ENCODE measurements around the gene ENAH.

ENAH gene

DNA sequence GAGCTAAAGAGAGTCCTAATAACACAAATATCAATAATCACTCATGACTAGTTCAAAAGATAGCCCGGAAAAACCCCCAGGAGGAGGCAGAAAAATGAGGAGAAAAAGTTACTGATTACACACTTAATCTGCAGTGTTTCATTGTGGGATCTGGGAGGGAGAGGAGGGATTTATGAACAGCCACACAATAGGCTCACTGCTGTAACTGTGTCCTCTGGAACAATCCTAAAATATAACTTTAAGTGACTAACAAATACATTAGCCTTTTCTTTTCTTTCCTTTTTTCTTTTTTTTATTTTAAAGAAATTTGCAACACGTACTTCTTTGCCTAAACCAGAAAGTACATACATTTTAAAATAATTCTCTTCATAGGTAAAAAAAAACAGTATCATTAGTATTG is 118.8 kb downstream of the ENAH start:
- Mint-ChIP-seq H3K9me3 (no peaks in the 10 kb centered on the region), H3K27me3 (peaks cover 8% of the 10 kb centered on the region), H3K27ac (no peak overlapping the region), H3K36me3 (ENCODE audit: low read depth) (no peaks in the 10 kb centered on the region), H3K4me3 (no peak overlapping the region), H3K4me1 (no peaks in the 10 kb centered on the region)
- ATAC-seq: no peak
- no peak for DNase-seq

DNA sequence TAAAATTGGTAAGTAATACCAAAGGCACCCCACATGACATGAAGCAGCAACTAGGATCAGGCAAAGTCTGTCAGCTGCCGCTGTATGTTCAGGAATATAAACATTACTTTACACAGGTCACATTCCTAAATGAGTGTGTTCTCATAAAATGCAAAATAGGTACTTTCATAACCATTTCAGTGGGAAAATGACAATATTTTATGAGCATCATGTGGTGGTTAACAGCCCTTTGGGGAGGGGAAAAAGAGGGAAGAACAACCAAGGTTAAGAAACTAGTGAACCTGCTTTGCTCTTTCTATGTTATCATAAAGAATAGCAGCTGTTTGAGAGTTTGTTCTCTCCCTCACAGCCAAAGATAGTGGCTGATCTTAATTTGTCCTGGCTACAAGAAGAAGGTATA is 119.7 kb downstream of the ENAH start:
- ATAC-seq: no peak
- DNase-seq: no peak
- H3K4me1 Mint-ChIP-seq: no peaks in the 10 kb centered on the region
- H3K27ac Mint-ChIP-seq: no peak overlapping the region
- H3K4me3 Mint-ChIP-seq: no peak overlapping the region
- H3K9me3 Mint-ChIP-seq: no peaks in the 10 kb centered on the region
- no peaks in the 10 kb centered on the region for H3K36me3 Mint-ChIP-seq (ENCODE audit: low read depth)
- peaks cover 8% of the 10 kb centered on the region for H3K27me3 Mint-ChIP-seq

DNA sequence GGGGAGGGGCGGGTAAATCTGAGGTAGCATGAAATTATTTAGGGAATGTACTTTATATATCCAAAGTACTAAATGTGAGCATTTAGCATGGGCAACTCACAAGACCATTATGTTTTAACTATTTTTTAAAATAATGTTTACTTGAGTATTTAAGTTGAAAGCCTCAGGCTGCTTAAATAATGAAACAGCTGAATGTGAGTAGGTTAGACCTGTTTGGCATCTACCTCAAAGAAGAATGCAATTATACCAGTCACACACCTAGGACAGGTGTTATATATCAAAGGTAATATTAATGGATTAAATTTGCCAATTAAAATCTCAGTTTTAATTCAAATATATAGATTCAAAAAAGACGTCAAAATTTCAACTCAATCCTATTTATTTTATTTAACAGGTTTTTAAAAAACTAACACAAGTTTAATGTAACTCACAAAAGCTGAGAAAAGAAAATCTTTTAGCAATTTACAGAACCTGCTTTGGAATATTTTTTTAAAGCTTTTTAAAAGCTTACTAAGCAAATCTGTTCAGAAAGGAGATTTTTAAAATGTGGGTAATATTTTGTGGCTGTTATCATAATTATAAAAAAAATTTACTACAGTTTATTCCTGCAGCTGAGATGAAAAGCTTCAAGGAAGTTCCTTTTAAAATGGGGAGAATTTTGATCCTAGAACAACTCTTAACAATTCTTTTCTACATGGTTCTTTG is 120.5 kb downstream of the ENAH start:
- ATAC-seq (no peak), DNase-seq (no peak)
- Mint-ChIP-seq H3K36me3 (ENCODE audit: low read depth) (no peaks in the 10 kb centered on the region), H3K4me1 (no peaks in the 10 kb centered on the region), H3K27ac (no peak overlapping the region), H3K27me3 (peaks cover 8% of the 10 kb centered on the region), H3K9me3 (no peaks in the 10 kb centered on the region), H3K4me3 (no peak overlapping the region)

DNA sequence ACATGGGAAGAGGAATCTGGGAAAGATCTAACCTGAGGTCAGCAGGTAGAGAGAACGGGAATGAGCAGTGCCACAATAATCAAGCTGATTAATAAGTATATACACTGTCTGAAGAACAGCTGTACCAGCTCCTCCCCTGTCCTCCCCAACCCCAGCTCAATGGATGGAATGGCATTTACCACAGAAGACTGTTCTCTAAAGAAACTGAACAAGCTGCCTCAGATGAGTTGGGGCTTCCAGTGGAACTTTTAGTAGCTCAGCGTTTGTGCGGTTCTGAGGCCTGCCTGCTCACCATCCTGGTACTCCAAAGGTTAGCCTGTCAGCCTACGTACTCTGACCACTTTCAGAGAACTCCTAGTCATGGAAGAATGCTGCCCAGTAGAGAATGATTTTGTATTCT is 123.2 kb downstream of the ENAH start:
- Mint-ChIP-seq H3K27ac (no peak overlapping the region), H3K9me3 (no peaks in the 10 kb centered on the region), H3K4me1 (no peaks in the 10 kb centered on the region), H3K4me3 (no peak overlapping the region), H3K27me3 (peaks cover 2% of the 10 kb centered on the region), H3K36me3 (ENCODE audit: low read depth) (no peaks in the 10 kb centered on the region)
- ATAC-seq (no peak), DNase-seq (no peak)

DNA sequence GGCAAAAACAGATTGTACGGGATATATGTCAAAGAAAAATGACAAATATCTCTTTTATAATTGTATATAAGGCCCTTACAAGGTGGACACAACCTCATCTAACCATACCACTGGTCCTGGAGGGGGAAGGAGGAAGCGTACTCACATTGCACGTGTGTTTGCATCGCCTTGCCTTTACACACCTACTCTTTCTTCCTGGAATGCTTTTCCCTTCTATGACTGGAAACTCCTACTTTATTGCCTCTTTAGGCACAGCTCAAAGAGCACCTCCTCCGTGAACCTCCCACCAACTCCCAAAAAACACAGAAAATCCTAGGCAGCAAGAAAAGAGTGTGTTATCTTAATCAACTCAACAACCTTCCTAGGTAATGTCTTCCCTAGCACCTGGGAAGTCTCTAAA is 125.3 kb downstream of the ENAH start:
- Mint-ChIP-seq H3K9me3 (no peaks in the 10 kb centered on the region), H3K27me3 (peaks cover 2% of the 10 kb centered on the region), H3K4me3 (no peak overlapping the region), H3K4me1 (no peaks in the 10 kb centered on the region), H3K27ac (no peak overlapping the region), H3K36me3 (ENCODE audit: low read depth) (no peaks in the 10 kb centered on the region)
- DNase-seq: no peak
- ATAC-seq: no peak

DNA sequence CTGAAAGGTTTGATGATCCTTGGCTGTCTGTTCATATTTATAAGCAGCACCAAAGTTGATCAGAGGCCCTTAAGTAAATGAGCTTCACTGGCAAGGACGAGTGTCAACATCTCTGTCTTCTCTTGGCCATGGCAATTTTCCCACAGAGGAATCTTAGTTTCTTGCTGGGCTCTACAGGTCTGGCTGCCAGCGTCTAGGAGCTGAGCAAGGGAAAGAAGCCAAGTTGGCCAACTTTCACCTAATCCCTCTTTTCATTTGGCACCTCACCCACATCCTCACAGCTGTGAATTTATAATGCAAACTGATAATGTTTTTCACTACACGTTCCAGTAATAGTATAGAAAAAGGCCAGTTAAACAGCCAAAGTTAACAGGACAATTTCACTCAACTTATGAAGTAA is 126.0 kb downstream of the ENAH start:
- H3K36me3 Mint-ChIP-seq (ENCODE audit: low read depth): no peaks in the 10 kb centered on the region
- no peak overlapping the region for H3K27ac Mint-ChIP-seq
- DNase-seq: no peak
- H3K4me3 Mint-ChIP-seq: no peak overlapping the region
- no peak for ATAC-seq
- H3K27me3 Mint-ChIP-seq: peaks cover 2% of the 10 kb centered on the region
- no peaks in the 10 kb centered on the region for H3K4me1 Mint-ChIP-seq
- no peaks in the 10 kb centered on the region for H3K9me3 Mint-ChIP-seq

DNA sequence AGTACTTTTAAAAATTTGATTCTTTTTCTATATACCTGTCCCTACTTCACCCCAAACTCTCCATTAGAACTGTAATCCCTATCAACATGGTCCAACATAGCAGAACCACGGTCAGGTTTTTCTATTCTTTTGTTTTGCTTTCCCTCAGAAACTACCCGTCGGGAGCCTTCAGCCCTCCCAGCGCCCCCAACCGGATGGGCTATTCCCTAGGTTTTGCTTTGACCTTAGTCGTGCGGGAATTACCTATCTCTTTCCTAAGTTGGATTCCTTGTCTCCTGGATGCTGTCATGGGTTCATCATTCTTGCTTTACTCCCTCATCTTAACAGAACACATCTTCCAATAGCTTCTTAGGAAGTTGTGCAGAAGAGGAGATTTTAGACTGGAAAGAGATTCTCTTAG is 127.5 kb downstream of the ENAH start:
- Mint-ChIP-seq H3K27me3 (no peaks in the 10 kb centered on the region), H3K9me3 (no peaks in the 10 kb centered on the region), H3K27ac (no peak overlapping the region), H3K4me3 (no peak overlapping the region), H3K4me1 (no peaks in the 10 kb centered on the region), H3K36me3 (ENCODE audit: low read depth) (no peaks in the 10 kb centered on the region)
- ATAC-seq (no peak), DNase-seq (no peak)

DNA sequence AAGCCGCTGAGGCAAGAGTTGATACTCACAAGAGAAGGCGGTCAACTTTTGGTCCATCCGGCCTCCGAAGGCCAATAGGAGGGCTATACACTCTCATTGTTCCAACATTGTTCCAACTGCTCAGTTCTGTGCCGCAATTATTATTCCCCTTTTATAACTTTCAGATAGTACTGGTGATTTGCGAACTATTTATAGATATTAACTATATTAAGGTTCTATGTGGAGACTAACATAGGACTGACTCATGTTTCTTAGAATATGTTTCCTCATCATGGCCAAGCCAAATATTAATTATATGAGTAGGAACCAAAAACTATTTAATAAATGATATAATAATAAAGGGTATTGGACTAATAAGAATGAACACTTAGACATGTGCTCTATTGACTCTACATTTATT is 128.4 kb downstream of the ENAH start:
- DNase-seq (no peak), ATAC-seq (no peak)
- no peaks in the 10 kb centered on the region for H3K9me3 Mint-ChIP-seq
- no peak overlapping the region for H3K4me3 Mint-ChIP-seq
- H3K27ac Mint-ChIP-seq: no peak overlapping the region
- no peaks in the 10 kb centered on the region for H3K36me3 Mint-ChIP-seq (ENCODE audit: low read depth)
- H3K4me1 Mint-ChIP-seq: no peaks in the 10 kb centered on the region
- H3K27me3 Mint-ChIP-seq: no peaks in the 10 kb centered on the region

DNA sequence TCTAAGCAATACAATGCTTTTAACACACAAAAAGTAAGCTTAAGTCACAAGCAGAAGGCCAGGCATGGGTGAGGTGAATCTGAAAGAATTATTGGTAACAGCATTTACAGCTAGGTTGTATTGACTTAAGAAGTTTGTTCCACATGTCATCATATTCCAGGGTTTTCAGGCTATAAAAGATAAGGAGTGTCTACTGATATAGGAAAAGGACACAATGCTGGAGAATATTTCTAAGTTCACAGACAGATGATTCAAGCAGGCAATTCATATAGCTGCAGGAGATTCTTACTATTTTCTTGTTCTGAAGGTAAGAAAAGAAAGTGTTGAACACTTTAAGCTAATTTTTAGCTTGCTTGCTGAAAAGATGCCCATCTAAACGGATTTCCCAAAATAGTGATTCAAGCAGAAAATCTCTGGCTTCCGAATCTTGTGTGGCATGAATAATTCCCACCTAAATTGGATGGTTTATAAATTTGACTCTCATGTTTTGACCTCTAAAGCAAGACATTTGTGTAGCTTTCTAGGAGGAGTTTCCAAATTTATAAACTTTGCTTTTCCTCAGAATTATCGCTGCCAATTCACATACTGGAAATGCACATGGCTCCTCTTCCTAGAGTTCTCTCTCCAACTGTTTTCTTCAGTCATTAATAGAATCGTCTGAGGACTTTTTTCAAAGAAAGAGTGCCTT is 129.5 kb downstream of the ENAH start:
- Mint-ChIP-seq H3K9me3 (no peaks in the 10 kb centered on the region), H3K27ac (no peak overlapping the region), H3K36me3 (ENCODE audit: low read depth) (no peaks in the 10 kb centered on the region), H3K4me3 (no peak overlapping the region), H3K27me3 (no peaks in the 10 kb centered on the region), H3K4me1 (no peaks in the 10 kb centered on the region)
- ATAC-seq (no peak), DNase-seq (no peak)

DNA sequence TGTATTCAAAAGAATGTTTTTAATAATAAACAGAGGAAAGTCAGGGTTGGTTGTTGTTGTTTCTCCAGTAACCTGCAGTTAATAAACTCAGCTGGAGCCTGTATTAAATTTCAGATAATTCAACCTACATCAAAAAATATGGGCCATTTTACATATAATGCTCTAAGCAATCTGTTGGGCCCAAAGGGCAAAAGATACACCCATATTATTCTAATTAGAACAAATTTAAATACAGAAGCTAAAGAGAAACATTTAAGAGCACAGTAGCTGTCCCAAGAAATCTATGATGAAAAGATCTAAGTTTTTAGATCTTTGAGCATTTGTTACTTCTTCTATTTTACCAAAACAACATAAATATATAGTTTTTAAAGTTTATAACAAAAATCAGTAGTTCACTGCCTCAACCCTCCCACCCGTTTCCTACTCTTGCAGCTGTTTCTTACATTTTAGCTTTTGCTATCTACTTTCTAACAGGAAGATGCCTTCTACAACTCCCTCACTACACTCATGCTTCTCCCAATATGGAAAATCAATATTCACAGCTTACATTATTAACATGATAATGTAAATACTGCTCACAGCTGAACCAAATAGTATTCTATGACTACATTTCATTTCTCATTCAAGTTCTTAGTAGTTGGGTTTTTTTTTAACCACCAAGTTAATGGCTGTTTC is 130.2 kb downstream of the ENAH start:
- ATAC-seq (no peak), DNase-seq (no peak)
- Mint-ChIP-seq H3K9me3 (no peaks in the 10 kb centered on the region), H3K27me3 (no peaks in the 10 kb centered on the region), H3K4me3 (no peak overlapping the region), H3K4me1 (no peaks in the 10 kb centered on the region), H3K27ac (no peak overlapping the region), H3K36me3 (ENCODE audit: low read depth) (no peaks in the 10 kb centered on the region)

DNA sequence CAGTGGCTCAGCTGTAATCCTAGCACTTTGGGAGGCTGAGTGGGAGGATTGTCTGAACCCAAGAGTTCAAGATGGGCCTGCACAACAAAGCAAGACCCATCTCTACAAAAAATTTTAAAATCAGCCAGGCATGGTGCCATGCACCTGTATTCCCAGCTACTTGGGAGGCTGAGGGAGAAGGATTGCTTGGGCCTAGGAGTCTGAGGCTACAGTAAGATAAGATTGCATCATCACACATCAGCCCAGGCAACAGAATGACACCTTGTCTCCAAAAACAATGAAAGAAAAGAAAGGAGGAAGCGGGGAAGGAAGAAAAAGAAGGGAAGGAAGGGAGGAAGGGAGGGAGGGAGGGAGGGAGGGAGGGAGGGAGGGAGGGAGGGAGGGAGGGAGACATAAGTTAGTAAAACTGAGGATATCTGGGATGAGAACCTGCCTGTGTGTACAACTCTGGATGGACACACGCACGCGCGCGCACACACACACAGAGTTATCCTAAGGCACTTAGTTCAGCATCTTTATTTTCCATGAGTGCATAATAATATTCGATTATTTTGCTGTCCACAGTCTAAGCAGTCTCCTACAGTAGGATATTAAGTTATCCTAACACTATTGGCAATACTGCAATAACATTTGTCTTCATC is 132.2 kb downstream of the ENAH start:
- DNase-seq: no peak
- Mint-ChIP-seq H3K27me3 (no peaks in the 10 kb centered on the region), H3K4me1 (no peaks in the 10 kb centered on the region), H3K27ac (no peak overlapping the region), H3K36me3 (ENCODE audit: low read depth) (no peaks in the 10 kb centered on the region), H3K9me3 (no peaks in the 10 kb centered on the region), H3K4me3 (no peak overlapping the region)
- no peak for ATAC-seq

DNA sequence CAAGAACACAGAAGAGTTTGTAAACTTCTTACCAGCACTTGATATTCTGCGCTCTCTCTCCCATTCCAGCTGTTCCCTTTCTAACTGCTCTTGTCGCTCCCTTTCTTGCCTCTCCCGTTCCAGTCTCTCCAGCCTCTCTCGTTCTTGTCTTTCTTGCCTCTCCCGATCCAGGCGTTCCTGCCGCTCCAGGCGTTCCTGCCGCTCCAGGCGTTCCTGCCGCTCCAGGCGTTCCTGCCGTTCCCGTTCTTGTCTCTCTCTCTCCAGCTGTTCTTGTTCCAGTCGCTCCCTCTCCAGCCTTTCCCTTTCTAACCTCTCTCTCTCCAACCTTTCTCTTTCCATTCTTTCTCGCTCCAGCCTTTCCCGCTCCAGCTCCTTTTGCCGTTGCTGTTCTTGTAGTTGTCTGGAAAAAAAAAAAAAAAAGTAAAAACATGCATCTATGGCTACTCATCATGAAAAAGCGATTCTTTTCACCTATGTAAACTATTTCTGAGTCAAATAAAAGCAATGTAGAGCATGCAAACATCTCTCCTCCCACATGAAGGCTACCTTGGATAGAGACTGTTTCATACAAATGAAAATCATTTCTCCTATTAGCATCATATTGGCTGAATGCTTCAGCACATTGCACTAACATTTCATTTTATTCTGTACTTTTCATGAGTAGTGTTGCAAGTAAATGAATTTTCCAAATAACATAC is 133.6 kb downstream of the ENAH start:
- H3K27ac Mint-ChIP-seq: no peak overlapping the region
- H3K27me3 Mint-ChIP-seq: no peaks in the 10 kb centered on the region
- DNase-seq: no peak
- H3K9me3 Mint-ChIP-seq: no peaks in the 10 kb centered on the region
- ATAC-seq: no peak
- H3K4me1 Mint-ChIP-seq: no peaks in the 10 kb centered on the region
- no peaks in the 10 kb centered on the region for H3K36me3 Mint-ChIP-seq (ENCODE audit: low read depth)
- no peak overlapping the region for H3K4me3 Mint-ChIP-seq

DNA sequence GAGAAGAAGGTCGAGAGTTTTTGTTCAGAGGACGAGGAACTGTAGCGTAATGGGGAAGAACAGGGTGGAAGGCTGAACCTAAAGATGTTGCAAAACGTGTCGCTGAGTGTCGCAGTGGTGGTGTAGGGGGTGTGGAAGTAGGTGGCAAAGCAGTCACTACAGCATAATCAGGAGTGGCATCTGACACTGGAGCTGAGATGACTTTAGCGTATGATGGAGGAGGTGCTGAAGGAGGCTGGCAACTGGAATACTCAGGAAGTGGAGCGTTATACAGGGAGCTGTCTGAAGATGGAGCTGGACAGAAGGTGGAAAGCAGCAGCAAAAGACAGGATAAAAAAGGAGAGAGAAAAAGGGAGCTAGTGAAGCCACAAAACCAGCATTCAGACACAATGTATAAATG is 135.2 kb downstream of the ENAH start:
- Mint-ChIP-seq H3K9me3 (no peaks in the 10 kb centered on the region), H3K36me3 (ENCODE audit: low read depth) (no peaks in the 10 kb centered on the region), H3K4me1 (no peaks in the 10 kb centered on the region), H3K27ac (no peak overlapping the region), H3K4me3 (no peak overlapping the region), H3K27me3 (no peaks in the 10 kb centered on the region)
- DNase-seq: no peak
- no peak for ATAC-seq

DNA sequence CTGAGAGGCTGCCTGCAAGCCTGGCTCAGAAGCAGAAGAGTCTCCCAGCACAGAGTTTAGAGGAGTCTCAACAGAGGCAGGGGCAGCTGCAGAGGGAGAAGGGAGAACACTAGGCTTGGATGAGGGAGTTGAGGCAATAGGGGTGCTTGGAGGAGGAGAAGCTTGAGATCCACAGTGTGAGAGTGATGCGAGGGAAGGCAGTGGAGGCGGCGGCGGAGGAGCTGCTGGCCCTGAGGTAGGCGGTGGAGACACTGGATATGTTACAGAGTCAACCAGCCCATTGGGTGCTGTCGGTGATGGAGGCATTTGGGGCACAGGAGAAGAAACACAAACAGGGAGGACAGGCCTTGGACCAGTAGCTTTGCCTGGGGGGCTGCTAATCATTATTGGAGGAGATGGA is 135.7 kb downstream of the ENAH start:
- ATAC-seq (no peak), DNase-seq (no peak)
- Mint-ChIP-seq H3K36me3 (ENCODE audit: low read depth) (no peaks in the 10 kb centered on the region), H3K9me3 (no peaks in the 10 kb centered on the region), H3K27ac (no peak overlapping the region), H3K27me3 (no peaks in the 10 kb centered on the region), H3K4me3 (no peak overlapping the region), H3K4me1 (no peaks in the 10 kb centered on the region)

Measured in activated naive CD8-positive, alpha-beta T cell treated with anti-CD3 and anti-CD28 coated beads, Interleukin-2, amount 50 U/mL, for 24 hours (primary cell).